ENCODE measurements around the gene ACIN1. TPM values are rescaled to one million over a fixed set of nuclear protein-coding genes. Genes with fewer than 3 reads are reported as not detected.

Gene ACIN1
- total and polyA plus RNA-seq, 2 of the 13 experiments (the other 11 are each of a cell fraction or from before 2014, with no cell fraction given): 165 to 183 TPM

DNA sequence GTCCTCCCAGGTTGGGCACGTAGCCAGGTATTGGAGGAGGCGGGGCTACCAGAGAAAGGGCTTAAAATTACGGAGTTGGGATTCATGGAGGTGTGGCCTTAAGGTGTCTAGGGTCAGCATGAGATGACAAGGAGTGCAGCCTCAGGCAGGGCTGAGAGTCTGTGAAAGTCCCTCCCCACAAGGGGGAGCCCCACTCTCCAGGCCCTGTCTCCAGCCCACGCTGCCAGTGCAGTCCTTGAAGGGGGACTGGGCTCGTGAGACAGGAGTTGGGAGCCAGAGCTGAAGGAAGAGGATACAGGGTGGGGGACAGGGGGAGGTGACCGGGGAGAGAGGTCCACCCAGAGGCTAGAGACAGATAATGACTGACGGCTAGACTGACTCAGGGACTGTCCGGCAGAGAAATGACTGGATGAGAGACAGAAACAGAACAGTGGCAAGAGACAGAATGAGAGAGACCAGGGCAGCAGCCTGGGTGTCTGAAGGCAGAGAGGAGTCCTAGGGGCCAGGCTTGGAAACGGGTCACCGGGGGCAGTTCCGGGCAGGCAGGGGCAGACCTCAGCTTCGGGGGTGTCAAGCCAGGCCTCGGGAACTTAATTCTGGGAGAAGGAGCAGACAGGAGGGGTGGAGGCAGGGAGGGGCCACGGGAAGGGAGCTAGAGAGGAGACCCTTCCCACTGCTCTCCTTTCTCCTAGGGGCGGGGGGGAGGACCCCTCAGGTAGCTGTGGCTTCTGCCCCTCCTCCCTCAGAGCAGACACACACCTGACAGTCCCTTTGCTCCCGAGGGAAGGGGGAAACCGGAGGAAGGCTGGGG lies 38.6 kb downstream of the ACIN1 start (continued):
- TF ChIP-seq ZNF574 (CRISPR knock-in tag; IDR thresholded peaks at IDR 0.05) (peak; percentile 66; the same call in 1 of the 2 replicates), PRDM10 (CRISPR knock-in tag; IDR thresholded peaks at IDR 0.05; ENCODE audit: low read depth) (0 out of 2 replicates have a peak, but pooled peaks have one; percentile 55), IRF9 (CRISPR knock-in tag; IDR thresholded peaks at IDR 0.05; ENCODE audit: borderline replicate concordance) (no peak), ZBTB49 (CRISPR knock-in tag; IDR thresholded peaks at IDR 0.05; ENCODE audit: borderline replicate concordance) (no peak), ZNF652 (CRISPR knock-in tag; IDR thresholded peaks at IDR 0.05; ENCODE audit: borderline replicate concordance, low read depth) (peak; percentile 28; the same call in 1 of the 2 replicates), SMAD9 (CRISPR knock-in tag; IDR thresholded peaks at IDR 0.05) (0 out of 2 replicates have a peak, but pooled peaks have one; percentile 74), RXRA (CRISPR knock-in tag; IDR thresholded peaks at IDR 0.05) (peak; percentile 39; the same call in 1 of the 2 replicates), FOXK1 (CRISPR knock-in tag; IDR thresholded peaks at IDR 0.05; ENCODE audit: borderline replicate concordance, low read depth) (peak; percentile 28; the same call in 1 of the 2 replicates), CBFB (CRISPR knock-in tag; IDR thresholded peaks at IDR 0.05) (peak; percentile 79; the same call in 1 of the 2 replicates), ZBTB7A (CRISPR knock-in tag; IDR thresholded peaks at IDR 0.05) (peak; percentile 62), FIP1L1 (IDR thresholded peaks at IDR 0.05; ENCODE audit: borderline replicate concordance, insufficient read depth, low read depth, low read length) (0 out of 2 replicates have a peak, but pooled peaks have one; percentile 28), GTF2F1 (IDR thresholded peaks at IDR 0.05; ENCODE audit: low read length) (no peak), NFKBIZ (CRISPR knock-in tag; IDR thresholded peaks at IDR 0.05) (peak; percentile 30; the same call in 1 of the 2 replicates)
- TF ChIP-seq, protein P1, sequence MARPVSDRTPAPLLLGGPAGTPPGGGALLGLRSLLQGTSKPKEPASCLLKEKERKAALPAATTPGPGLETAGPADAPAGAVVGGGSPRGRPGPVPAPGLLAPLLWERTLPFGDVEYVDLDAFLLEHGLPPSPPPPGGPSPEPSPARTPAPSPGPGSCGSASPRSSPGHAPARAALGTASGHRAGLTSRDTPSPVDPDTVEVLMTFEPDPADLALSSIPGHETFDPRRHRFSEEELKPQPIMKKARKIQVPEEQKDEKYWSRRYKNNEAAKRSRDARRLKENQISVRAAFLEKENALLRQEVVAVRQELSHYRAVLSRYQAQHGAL (CRISPR knock-in tag; IDR thresholded peaks at IDR 0.05; ENCODE audit: not compliant biosample characterization): no peak

Data from HepG2 (cell line).